Esophagus (tissue), 2 donors: ENCODE data around the gene SHC2. TPM values are rescaled to one million over a fixed set of nuclear protein-coding genes. Genes with fewer than 3 reads are reported as not detected.

ENCODE experiments used
- polyA plus RNA-seq, 2 donors: library from polyadenylated mRNA; stranded (reverse); fragments of 200-250 nt; gene quantifications; one replicate each; pipeline ENCODE4 v1.2.3, GENCODE V29; 2013
- donor health status: healthy with polysubstance abuse.
- donor health status: Bipolar disorder and iron deficiency.

SHC2 gene
- polyA plus RNA-seq, 2 donors = 3.0 to 5.3 TPM

Other genes starting within 250 kb of the SHC2 start
- 10 to 100 TPM in 1 of 2 donors, 1 to 10 TPM in 1; 9.8 to 18.5 TPM for gene PLPP2, start 169.6 kb downstream of the SHC2 start, polyA plus RNA-seq
- 10 to 100 TPM; 13.0 to 13.9 TPM for gene MIER2, start 116.2 kb downstream of the SHC2 start, polyA plus RNA-seq
- under 1 TPM; 0.33 to 0.43 TPM for gene C2CD4C, start 51.9 kb downstream of the SHC2 start, polyA plus RNA-seq
- 1 to 10 TPM in 1 of 2 donors, under 1 TPM in 1; 0.57 to 2.0 TPM for gene MADCAM1, start 35.5 kb upstream of the SHC2 start, polyA plus RNA-seq
- gene TPGS1, start 46.5 kb upstream of the SHC2 start, polyA plus RNA-seq = 10 to 100 TPM; 13.9 to 16.8 TPM
- gene CDC34, start 70.7 kb upstream of the SHC2 start, polyA plus RNA-seq = 10 to 100 TPM; 45.2 to 68.7 TPM
- gene GZMM, start 83.0 kb upstream of the SHC2 start, polyA plus RNA-seq = 1 to 10 TPM in 1 of 2 donors, under 1 TPM in 1; 0.86 to 1.1 TPM
- 100 to 1,000 TPM; 189 to 210 TPM for gene BSG, start 111.6 kb upstream of the SHC2 start, polyA plus RNA-seq
- 1 to 10 TPM in 1 of 2 donors, under 1 TPM in 1; 0.65 to 1.4 TPM for gene HCN2, start 128.8 kb upstream of the SHC2 start, polyA plus RNA-seq
- 10 to 100 TPM; 35.6 to 56.1 TPM for gene POLRMT, start 172.5 kb upstream of the SHC2 start, polyA plus RNA-seq
- under 1 TPM; 0.53 to 0.86 TPM for gene FGF22, start 178.8 kb upstream of the SHC2 start, polyA plus RNA-seq
- gene RNF126, start 202.2 kb upstream of the SHC2 start, polyA plus RNA-seq = 10 to 100 TPM; 38.4 to 61.5 TPM
- 1 to 10 TPM; 5.9 to 7.8 TPM for gene FSTL3, start 215.4 kb upstream of the SHC2 start, polyA plus RNA-seq
- gene PRSS57, start 234.4 kb upstream of the SHC2 start, polyA plus RNA-seq = not detected
- 1 to 10 TPM; 4.8 to 7.6 TPM for gene PALM, start 247.9 kb upstream of the SHC2 start, polyA plus RNA-seq